ENCODE data around the gene PPP5C.
"Not testable (repeated sequence)": the region's sequence is repeated elsewhere in the genome, so short reads cannot be mapped to it uniquely, and the experiment has no call there.

PPP5C gene
- total RNA-seq, result 25.0 to 128 (median 36.5) reads per million in 3 experiments

- peak; percentile 81 for DNase-seq
Measured at GRCh38 chr19:46346821-46347571, at the start of gene PPP5C. TSS of gene PPP5C (plus strand) at chr19:46347087. CDS start at chr19:46347097, 10 bp downstream.

GRCh38 chr19:46297700-46298478, 49.0 kb upstream of the PPP5C start:
- DNase-seq, result no peak

DNA sequence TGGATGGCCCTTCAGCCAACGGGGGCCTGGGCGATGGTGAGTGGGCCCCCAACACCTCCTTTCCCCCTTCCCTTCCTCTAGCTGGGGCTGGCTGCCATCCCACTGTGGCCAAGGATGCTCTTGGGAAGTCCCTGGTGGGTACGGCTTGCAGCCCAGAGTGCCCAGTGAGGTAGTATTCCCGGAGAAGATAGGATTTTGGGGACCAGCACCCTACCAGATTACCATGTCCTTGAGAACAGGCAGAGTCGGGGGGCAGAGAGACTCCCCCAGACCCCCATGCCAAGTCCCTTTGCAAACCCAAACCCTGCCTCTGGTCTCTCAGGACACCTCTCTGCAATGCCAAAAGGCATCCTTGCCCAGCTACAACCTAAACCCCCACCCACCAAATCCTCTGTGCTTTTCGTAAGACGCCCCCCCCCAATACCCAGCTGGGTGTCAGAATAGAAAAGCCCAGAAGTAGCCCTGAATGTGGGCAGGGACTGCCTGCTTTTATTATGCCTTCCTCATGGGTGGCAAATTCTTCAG, 48.3 kb upstream of the PPP5C start:
- DNase-seq, result no peak

- DNase-seq, result no peak
Measured at GRCh38 chr19:46299004-46299509, 47.8 kb upstream of the PPP5C start.

GRCh38 chr19:46299695-46300094, 47.2 kb upstream of the PPP5C start:
- no peak for DNase-seq

- no peak for DNase-seq
Measured at GRCh38 chr19:46303322-46303690, 43.6 kb upstream of the PPP5C start.

DNA sequence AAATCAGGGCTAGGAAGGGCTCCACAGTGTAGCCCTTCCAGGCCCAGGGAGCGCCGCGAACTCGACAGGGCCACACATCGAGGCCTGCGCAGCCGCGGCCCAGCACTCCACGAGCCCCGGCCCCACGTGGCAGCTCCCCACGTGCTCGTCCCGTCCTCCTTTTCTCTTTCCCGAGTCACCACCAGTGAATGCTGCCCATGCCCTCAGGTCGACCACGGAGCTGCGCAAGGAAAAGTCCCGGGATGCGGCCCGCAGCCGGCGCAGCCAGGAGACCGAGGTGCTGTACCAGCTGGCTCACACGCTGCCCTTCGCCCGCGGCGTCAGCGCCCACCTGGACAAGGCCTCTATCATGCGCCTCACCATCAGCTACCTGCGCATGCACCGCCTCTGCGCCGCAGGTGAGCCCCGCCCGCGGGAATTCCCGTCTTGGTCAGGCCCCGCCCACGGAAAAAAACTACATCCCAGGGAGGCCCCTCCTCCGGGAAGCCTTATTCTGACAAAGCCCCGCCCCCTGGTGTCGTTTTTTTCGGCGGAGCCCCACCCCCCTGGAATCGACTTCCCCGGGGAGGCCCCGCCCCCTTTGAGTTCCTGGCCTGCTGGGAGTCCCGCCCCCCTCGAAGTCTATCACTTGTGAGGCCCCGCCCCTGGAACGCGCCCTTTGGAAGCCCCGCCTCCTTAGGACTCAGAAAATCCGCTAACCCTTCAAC, 43.0 kb upstream of the PPP5C start:
- no peak for DNase-seq

DNA sequence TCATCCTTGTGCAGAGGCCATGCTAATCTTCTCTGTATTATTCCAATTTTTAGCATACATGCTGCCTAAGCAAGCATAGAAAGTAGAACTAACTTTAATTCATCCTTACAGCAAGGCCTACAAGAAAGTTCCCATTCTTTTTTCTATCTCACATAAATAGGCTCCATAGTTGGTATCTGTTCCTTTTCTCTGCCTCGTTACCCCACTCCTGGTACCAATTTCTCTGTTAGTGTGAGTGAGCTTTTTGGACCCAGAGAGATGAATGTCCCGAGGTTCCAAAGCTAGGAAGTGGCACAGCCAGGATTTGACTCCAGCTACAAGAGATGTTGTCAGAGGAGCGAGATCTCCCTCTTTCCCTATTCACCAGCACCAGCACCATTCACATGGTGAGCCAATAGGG, 40.4 kb upstream of the PPP5C start:
- DNase-seq, result no peak

DNA sequence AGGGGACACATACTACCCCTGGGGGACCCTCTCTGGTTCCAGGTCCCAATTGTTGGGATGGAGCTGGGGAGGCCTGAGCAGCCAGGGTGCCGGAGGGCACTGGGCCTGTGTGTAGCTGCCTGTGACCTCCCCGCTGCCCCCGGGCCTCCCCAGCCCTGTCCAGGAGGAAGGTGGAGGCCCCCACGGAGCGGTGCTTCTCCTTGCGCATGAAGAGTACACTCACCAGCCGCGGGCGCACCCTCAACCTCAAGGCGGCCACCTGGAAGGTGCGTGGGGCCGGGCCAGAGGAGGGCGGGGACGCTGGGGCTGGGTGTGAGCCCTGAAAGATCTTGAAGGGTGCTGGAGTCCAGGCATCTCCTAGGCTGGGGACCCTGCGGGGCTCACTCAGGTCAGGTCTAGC, 38.4 kb upstream of the PPP5C start:
- DNase-seq, result no peak

DNA sequence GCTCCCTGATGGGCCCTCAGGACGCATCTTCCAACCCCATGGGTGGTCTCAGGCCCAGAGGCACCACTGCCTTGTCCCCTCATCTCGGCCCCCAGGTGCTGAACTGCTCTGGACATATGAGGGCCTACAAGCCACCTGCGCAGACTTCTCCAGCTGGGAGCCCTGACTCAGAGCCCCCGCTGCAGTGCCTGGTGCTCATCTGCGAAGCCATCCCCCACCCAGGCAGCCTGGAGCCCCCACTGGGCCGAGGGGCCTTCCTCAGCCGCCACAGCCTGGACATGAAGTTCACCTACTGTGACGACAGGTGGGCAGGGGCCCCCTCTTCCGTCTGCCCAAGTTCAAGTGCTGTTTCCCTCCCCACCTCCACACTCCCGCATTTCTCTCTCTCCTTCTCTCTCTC, 37.8 kb upstream of the PPP5C start:
- DNase-seq, result no peak

DNA sequence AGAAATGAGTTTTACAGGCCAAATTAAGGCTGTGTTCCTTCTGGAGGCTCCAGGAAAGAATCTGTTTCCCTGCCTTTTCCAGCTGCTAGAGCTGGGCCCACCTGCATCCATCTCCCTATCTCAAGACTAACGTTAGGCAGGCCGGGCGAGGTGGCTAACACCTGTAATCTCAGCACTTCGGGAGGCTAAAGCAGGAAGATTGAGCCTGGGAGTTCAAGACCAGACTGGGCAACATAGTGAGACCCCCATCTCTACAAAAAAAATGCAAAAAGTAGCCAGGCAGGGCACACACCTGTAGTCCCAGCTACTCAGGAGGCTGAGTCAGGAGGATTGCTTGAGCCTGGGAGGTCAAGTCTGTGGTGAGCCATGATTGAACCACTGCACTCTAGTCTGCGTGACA, 35.4 kb upstream of the PPP5C start:
- no peak for DNase-seq

- not testable (repeated sequence) for DNase-seq
Measured at GRCh38 chr19:46313540-46314469, 33.1 kb upstream of the PPP5C start.

- DNase-seq, result no peak
Measured at GRCh38 chr19:46317339-46317738, 29.5 kb upstream of the PPP5C start.

DNA sequence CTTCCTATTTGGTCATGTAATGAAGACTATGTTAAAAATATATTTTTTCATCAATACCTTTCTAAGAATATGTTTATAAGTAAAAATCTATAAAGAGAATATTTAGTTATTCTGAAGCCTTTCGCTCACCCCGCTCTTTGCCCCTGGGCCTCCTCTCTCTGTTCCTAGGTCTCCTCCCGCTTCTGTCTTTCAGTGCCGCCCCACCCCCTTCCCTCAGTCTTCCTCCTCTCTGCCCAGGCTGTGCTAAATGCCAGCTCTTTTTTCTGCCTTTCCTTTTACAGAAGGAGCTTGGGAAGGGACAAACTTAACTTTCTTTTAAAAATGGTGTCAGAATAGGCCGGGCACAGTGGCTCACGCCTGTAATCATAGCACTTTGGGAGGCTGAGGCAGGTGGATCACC, 27.3 kb upstream of the PPP5C start:
- DNase-seq, result no peak

DNA sequence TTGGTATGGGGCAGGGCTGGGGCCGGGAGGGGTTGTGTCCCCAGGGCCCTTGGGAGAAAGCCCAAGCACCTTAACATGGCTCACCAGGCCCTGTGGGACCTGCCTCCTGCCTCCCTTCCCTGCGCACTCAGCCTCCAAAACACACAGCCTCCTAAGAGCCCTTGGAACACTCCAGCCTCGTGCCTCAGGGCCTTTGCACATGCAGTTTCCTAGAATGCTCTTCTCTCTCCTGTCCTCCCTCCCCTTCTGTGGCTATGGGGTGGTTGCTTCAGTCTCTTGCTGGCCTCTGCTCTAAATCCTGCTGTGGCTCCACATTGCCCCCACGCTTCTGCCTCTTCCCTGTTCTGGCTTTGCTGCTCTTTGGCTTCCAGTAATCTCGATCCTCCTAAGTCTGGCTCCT, 26.3 kb upstream of the PPP5C start:
- DNase-seq, result no peak

GRCh38 chr19:46321653-46322052, 25.2 kb upstream of the PPP5C start:
- no peak for DNase-seq

GRCh38 chr19:46323227-46323626, 23.7 kb upstream of the PPP5C start:
- not testable (repeated sequence) for DNase-seq

DNA sequence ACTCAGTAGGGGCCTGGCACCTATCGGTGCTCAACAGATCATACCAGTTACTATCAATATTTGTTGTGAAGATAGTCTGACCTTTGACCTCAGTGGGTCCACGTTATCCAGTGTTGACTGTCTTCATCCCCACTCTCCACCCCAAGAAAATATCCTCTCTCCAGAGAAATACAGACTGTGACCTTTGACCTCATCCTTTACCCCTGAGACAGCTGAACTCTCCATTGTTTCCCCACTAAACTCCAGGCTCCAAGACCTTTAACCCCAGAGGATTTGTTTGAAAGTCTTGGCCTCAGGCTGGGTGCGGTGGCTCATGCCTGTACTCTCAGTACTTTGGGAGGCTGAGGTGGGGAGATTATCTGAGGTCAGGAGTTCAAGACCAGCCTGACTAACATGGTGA, 22.6 kb upstream of the PPP5C start:
- DNase-seq, result no peak

DNA sequence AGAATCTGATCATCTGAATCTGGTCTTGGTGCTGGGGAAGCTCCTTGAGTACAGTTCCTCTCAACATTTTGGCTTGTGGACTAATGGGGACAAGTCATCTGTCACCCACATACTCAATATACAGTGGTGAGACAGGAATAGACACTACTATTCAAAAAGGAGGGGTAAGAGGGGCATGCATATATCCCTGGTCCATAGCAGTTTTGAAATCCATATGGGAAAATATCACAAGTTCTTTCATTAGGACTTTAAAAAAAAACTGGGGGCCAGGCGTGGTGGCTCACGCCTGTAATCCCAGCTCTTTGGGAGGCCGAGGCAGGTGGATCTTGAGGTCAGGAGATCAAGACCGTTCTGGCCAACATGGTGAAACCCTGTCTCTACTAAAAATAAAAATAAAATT, 20.3 kb upstream of the PPP5C start:
- no peak for DNase-seq

DNA sequence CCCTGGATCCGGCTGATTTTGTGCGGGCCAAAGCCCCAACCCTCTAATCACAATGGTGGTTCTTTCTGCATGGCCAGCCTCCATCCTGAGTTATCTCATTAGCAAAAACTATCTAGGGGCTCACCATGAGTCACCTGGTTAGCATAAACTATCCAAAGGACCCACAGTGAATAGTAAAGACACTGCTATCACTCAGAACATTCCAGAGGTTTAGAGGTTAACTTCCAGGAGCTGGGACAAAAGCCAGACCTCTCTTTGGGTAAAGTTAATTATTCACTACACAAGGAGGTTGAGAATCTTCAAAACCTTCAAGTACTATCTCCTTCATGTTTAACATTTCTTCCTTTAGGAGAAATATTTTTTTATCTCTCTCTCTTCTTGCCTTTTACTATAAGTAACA, 18.8 kb upstream of the PPP5C start:
- no peak for DNase-seq

DNA sequence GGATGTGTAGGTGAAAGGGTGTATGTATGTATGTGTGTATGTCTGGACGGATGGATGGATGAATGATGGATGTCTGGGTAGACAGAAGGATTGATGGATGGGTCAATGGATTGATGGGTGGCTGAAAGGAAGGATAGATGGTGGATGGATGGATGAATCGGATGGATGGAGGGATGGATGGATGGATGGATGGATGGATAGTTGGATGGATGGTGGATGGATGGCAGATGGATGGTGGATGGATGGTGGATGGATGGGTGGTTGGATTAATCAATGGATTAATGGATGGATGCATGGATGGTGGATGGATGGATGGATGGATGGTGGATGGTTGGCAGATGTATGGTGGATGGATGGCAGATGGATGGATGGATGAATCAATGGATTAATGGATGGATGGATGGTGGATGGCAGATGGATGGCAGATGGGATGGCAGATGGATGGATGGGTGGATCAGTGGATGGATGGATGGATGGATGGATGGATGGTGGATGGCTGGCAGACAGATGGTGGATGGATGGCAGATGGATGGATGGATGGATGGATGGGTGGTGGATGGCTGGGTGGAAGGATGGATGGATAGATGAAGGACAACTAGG, 16.5 kb upstream of the PPP5C start:
- DNase-seq, result no peak

DNA sequence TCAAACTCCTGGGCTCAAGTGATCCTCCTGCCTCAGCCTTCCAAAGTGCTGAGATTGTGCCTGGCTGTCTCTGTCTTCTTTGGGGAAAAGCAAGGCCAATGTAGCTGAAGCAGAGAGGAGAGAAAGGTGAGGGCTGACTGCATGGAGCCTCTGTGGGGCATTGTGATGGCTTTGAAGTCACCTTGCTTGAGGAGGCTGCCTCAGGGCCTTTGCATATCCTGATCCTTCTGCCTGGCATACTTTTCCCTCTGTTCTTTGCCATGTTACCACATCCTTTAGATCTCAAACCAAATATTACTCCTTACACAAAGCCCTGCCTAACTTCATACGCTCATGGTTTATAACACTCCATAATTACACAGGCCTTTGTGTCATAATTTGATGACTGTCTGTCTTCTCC, 9.4 kb upstream of the PPP5C start:
- DNase-seq, result no peak
